H1 (cell line): ENCODE data around the gene CYP27B1. TPM values are rescaled to one million over a fixed set of nuclear protein-coding genes. Genes with fewer than 3 reads are reported as not detected.

Experiments
- CTCF ChIA-PET: fragments of 300-600 bp; sonication (Branson Sonifier 250); formaldehyde crosslinking; loops from one replicate; lab custom pipeline; 2021; ENCODE audit not compliant: partially characterized antibody; lab: Charles Lee
- POLR2A ChIA-PET: fragments of 300-600 bp; sonication (Branson Sonifier 250); formaldehyde crosslinking; loops from one replicate; lab custom pipeline; 2021; ENCODE audit warnings: inconsistent platforms; ENCODE audit not compliant: partially characterized antibody; lab: Charles Lee
- DNase-seq, 2 experiments: peaks; one replicate each; pipeline versions ENCODE4 v3.0.0 to v3.0.0-alpha.2; 2010 to 2022; ENCODE audit warnings: low spot score in 2 of 2, low read depth in 1 of 2, mixed read lengths in 1 of 2
- FAIRE-seq: peaks from 2 replicates; lab custom pipeline; 2011; peaks lifted over from hg19 to GRCh38; lab: Jason Lieb, UNC
- H2AFZ ChIP-seq: 2 replicates; pipeline ENCODE4 v1.8.1; 2012; ENCODE audit warnings: low read length, inconsistent platforms
- H2AK5ac ChIP-seq: 2 replicates; pipeline ENCODE4 v1.6.1; 2013; ENCODE audit warnings: low read depth, low read length
- H2BK120ac ChIP-seq: replicated peaks from 2 replicates; pipeline ENCODE3; 2013; ENCODE audit warnings: low read depth, low read length, inconsistent platforms
- H2BK12ac ChIP-seq: 2 replicates; pipeline ENCODE4 v1.6.1; 2013; ENCODE audit warnings: low read depth, low read length
- H2BK15ac ChIP-seq: 2 replicates; pipeline ENCODE4 v1.6.1; 2013; ENCODE audit warnings: low read length
- H2BK20ac ChIP-seq: 2 replicates; pipeline ENCODE4 v1.6.1; 2013; ENCODE audit warnings: low read length
- H2BK5ac ChIP-seq: 2 replicates; pipeline ENCODE4 v1.6.1; 2013; ENCODE audit warnings: low read depth, low read length
- H3K14ac ChIP-seq: 2 replicates; pipeline ENCODE4 v1.6.1; 2013; ENCODE audit warnings: inconsistent platforms; ENCODE audit not compliant: insufficient read length
- H3K18ac ChIP-seq: 2 replicates; pipeline ENCODE4 v1.6.1; 2013; ENCODE audit warnings: low read length; ENCODE audit errors: extremely low read depth
- H3K23ac ChIP-seq: 2 replicates; pipeline ENCODE4 v1.6.1; 2013; ENCODE audit warnings: inconsistent platforms; ENCODE audit not compliant: insufficient read length
- H3K23me2 ChIP-seq: 2 replicates; pipeline ENCODE4 v1.6.1; 2013; ENCODE audit warnings: low read depth, low read length
- H3K27ac ChIP-seq: 2 replicates; pipeline ENCODE4 v1.6.1; 2011; ENCODE audit warnings: low read depth, low read length, inconsistent platforms
- H3K27me3 ChIP-seq, 4 experiments: replicated peaks in 1 of 4; 1 replicate in 1 of 4; 2 replicates in 3 of 4; pipeline versions ENCODE4 v1.6.1 to v1.8.1; 2011 to 2013; ENCODE audit warnings: low read length in 3 of 4, mild to moderate bottlenecking in 3 of 4, inconsistent platforms in 2 of 4, mixed read lengths in 2 of 4, moderate library complexity in 1 of 4; ENCODE audit not compliant: control insufficient read depth in 3 of 4, insufficient read depth in 3 of 4; ENCODE audit errors: extremely low read depth in 1 of 4
- H3K36me3 ChIP-seq, 4 experiments: 2 replicates each; pipeline versions ENCODE4 v1.6.1 to v1.8.1; 2011 to 2013; ENCODE audit warnings: mild to moderate bottlenecking in 4 of 4, low read length in 3 of 4, moderate library complexity in 2 of 4, control low read depth in 1 of 4, inconsistent platforms in 1 of 4; ENCODE audit not compliant: insufficient read depth in 4 of 4, control insufficient read depth in 2 of 4
- H3K4ac ChIP-seq: replicated peaks from 2 replicates; pipeline ENCODE3; 2013; ENCODE audit warnings: low read length, low read depth, mixed read lengths, inconsistent platforms; ENCODE audit not compliant: insufficient read length
- H3K4me1 ChIP-seq, 4 experiments: replicated peaks in 1 of 4; 1 replicate in 1 of 4; 2 replicates in 3 of 4; pipeline versions ENCODE4 v1.6.1 to v1.8.1; 2011 to 2013; ENCODE audit warnings: low read length in 3 of 4, inconsistent platforms in 2 of 4, mixed read lengths in 1 of 4; ENCODE audit not compliant: insufficient read depth in 4 of 4, control insufficient read depth in 3 of 4
- H3K4me2 ChIP-seq, 2 experiments: 2 replicates each; pipeline versions ENCODE4 v1.6.1 to v1.8.1; 2011 to 2013; ENCODE audit warnings: low read depth in 2 of 2, low read length in 2 of 2, control low read depth in 1 of 2, inconsistent platforms in 1 of 2, mild to moderate bottlenecking in 1 of 2; ENCODE audit not compliant: insufficient read depth in 1 of 2
- H3K4me3 ChIP-seq, 4 experiments: fragments of 200-600, 300-600 bp in 1 of 4; sonication (generic), shearing (Covaris generic), sonication (Bioruptor Twin) in 1 of 4; 2 replicates each; pipeline versions ENCODE4 v1.5.1 to v1.8.1; 2011 to 2016; ENCODE audit warnings: low read length in 4 of 4, low read depth in 3 of 4, control low read depth in 2 of 4, inconsistent platforms in 2 of 4, mild to moderate bottlenecking in 2 of 4, mixed read lengths in 1 of 4, moderate library complexity in 1 of 4; ENCODE audit not compliant: insufficient read depth in 2 of 4; ENCODE audit errors: extremely low read depth in 1 of 4
- H3K56ac ChIP-seq: replicated peaks from 2 replicates; pipeline ENCODE3; 2013; ENCODE audit warnings: low read depth, mild to moderate bottlenecking, mixed read lengths, low read length, inconsistent platforms; ENCODE audit not compliant: insufficient read length
- H3K79me1 ChIP-seq: 2 replicates; pipeline ENCODE4 v1.6.1; 2013; ENCODE audit warnings: low read depth, low read length, control low read depth
- H3K79me2 ChIP-seq, 2 experiments: 2 replicates each; pipeline versions ENCODE4 v1.6.1 to v1.8.1; 2012 to 2013; ENCODE audit warnings: low read length in 2 of 2, mild to moderate bottlenecking in 2 of 2, inconsistent platforms in 1 of 2; ENCODE audit not compliant: insufficient read depth in 2 of 2, control insufficient read depth in 1 of 2
- H3K9ac ChIP-seq, 4 experiments: replicated peaks in 1 of 4; 1 replicate in 1 of 4; 2 replicates in 3 of 4; pipeline versions ENCODE4 v1.6.1 to v1.8.1; 2011 to 2013; ENCODE audit warnings: low read depth in 3 of 4, low read length in 3 of 4, control low read depth in 2 of 4, mild to moderate bottlenecking in 2 of 4, moderate library complexity in 2 of 4, inconsistent platforms in 1 of 4; ENCODE audit errors: extremely low read depth in 1 of 4
- H3K9me3 ChIP-seq, 2 experiments: 2 replicates each; pipeline versions ENCODE4 v1.6.1 to v1.8.1; 2012 to 2013; ENCODE audit warnings: mild to moderate bottlenecking in 2 of 2, moderate library complexity in 2 of 2, control low read depth in 1 of 2, inconsistent platforms in 1 of 2, low read depth in 1 of 2, low read length in 1 of 2, mixed read lengths in 1 of 2; ENCODE audit not compliant: insufficient read depth in 2 of 2
- H4K20me1 ChIP-seq, 2 experiments: replicated peaks in 1 of 2; 2 replicates each; pipeline versions ENCODE3 to v1.8.1; 2011 to 2013; ENCODE audit warnings: inconsistent platforms in 2 of 2, low read length in 2 of 2, mild to moderate bottlenecking in 1 of 2; ENCODE audit not compliant: insufficient read depth in 2 of 2, control insufficient read depth in 1 of 2
- H4K5ac ChIP-seq: 2 replicates; pipeline ENCODE4 v1.6.1; 2013; ENCODE audit warnings: low read length, low read depth, mixed read lengths, inconsistent platforms; ENCODE audit not compliant: insufficient read length
- H4K8ac ChIP-seq: 2 replicates; pipeline ENCODE4 v1.8.0; 2013; ENCODE audit warnings: mild to moderate bottlenecking, moderate library complexity, low read length, inconsistent platforms; ENCODE audit not compliant: insufficient read depth; ENCODE audit errors: extremely low read depth
- H4K91ac ChIP-seq: replicated peaks from 2 replicates; pipeline ENCODE3; 2013; ENCODE audit warnings: low read length, mixed read lengths, inconsistent platforms; ENCODE audit not compliant: insufficient read length
- ASH2L ChIP-seq: fragments of 200-600, 300-600 bp; sonication (generic); IDR thresholded peaks from one replicate; pipeline ENCODE4 v1.7.1; 2017; ENCODE audit warnings: low read length
- EP300 ChIP-seq, 2 experiments: IDR thresholded peaks; 1 replicate in 1 of 2; 2 replicates in 1 of 2; pipeline ENCODE4 v1.6.1; 2011 to 2012; ENCODE audit warnings: low read depth in 2 of 2, low read length in 2 of 2, mild to moderate bottlenecking in 2 of 2, borderline replicate concordance in 1 of 2, inconsistent platforms in 1 of 2, moderate library complexity in 1 of 2
- GABPA ChIP-seq: IDR thresholded peaks from 2 replicates; pipeline ENCODE4 v1.6.1; 2011; ENCODE audit warnings: mild to moderate bottlenecking, low read length, moderate library complexity, borderline replicate concordance; ENCODE audit not compliant: insufficient read depth
- HDAC6 ChIP-seq: IDR thresholded peaks from one replicate; pipeline ENCODE4 v1.7.1; 2012; ENCODE audit warnings: low read depth, mild to moderate bottlenecking, inconsistent platforms, low read length, moderate library complexity
- POLR2A ChIP-seq, 2 experiments: IDR thresholded peaks; 1 replicate in 1 of 2; 2 replicates in 1 of 2; pipeline ENCODE4 v1.6.1; 2011; ENCODE audit warnings: low read depth in 2 of 2, low read length in 2 of 2, mild to moderate bottlenecking in 2 of 2; ENCODE audit errors: control extremely low read depth in 1 of 2
- POU5F1 ChIP-seq: IDR thresholded peaks from 2 replicates; pipeline ENCODE4 v1.6.1; 2011; ENCODE audit warnings: low read depth, mild to moderate bottlenecking, low read length, moderate library complexity
- RBBP5 ChIP-seq: IDR thresholded peaks from 2 replicates; pipeline ENCODE4 v1.7.1; 2012; ENCODE audit warnings: low read depth, mild to moderate bottlenecking, inconsistent platforms, low read length, moderate library complexity, borderline replicate concordance
- SIN3A ChIP-seq, 2 experiments: IDR thresholded peaks in 1 of 2; conservative IDR thresholded peaks in 1 of 2; 2 replicates each; pipeline ENCODE4 v1.6.1; 2011 to 2012; ENCODE audit warnings: low read length in 2 of 2, improper control_type of control experiment in 1 of 2, low read depth in 1 of 2, mild to moderate bottlenecking in 1 of 2
- WGBS, 2 experiments: shearing (Covaris generic) in 1 of 2; methylation state at CpG; one replicate each; pipeline versions ENCODE4 v1.1.6 to v1.1.7; 2013 to 2015; ENCODE audit warnings: low lambda C conversion rate in 2 of 2, mixed read lengths in 2 of 2, inconsistent platforms in 1 of 2, low coverage in 1 of 2, missing lambda C conversion rate in 1 of 2; ENCODE audit not compliant: insufficient replicate concordance in 2 of 2, insufficient coverage in 1 of 2, insufficient read length in 1 of 2; ENCODE audit errors: extremely low coverage in 1 of 2, missing lambda C conversion rate in 1 of 2; 5-methylcytosine and 5-hydroxymethylcytosine counted together
- polyA plus RNA-seq, 7 experiments: library from polyadenylated mRNA; depleted of rRNA in 3 of 7; stranded (reverse) in 5 of 7; unstranded in 2 of 7; fragments of >200 nt in 5 of 7; fragments of 200-250 nt in 2 of 7; gene quantifications; 1 replicate in 5 of 7; 2 replicates in 1 of 7; 4 replicates in 1 of 7; pipeline versions ENCODE4 v1.2.1 to v1.2.3, GENCODE V29; 2011 to 2013; ENCODE audit warnings: missing spikeins in 2 of 7, mixed read lengths in 2 of 7
- total RNA-seq: library from RNA; stranded (reverse); fragmentation: NEBNext Ultra II Directional; extraction: Animal tissue kit (Norgen Biotek cat#: 25700); gene quantifications from 2 replicates; pipeline ENCODE4 v1.2.1, GENCODE V29; 2021

The CYP27B1 gene
- total and polyA plus RNA-seq, 2 of the 8 experiments (the other 6 are each of a cell fraction or from before 2014, with no cell fraction given), result 2.9 to 3.3 TPM

DNA sequence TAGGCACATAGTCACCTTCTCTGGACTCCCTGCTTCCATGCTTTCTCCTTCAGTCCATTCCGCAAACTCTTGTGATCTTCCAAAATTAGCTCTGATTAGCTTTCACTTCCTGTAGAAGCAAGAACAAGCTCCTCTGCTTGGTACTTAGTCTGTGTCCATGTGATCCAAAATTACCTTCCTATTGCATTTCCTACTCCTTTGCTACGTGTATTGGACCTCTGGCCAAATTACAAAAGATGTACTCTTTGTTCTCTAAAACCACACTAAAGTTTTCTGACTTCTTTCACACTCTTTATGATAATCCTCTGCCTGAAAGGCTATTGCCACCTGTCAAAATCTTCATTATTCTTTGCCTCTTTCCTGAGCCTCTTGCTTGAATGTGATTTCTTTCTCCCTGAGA, 14.9 kb upstream of the CYP27B1 start:
- H4K20me1 ChIP-seq, result peaks cover 0 to 2% of the 10 kb centered on the region in 2 experiments
- H3K9ac ChIP-seq, result no peak overlapping the region
- no peak overlapping the region for H3K18ac ChIP-seq
- no peak overlapping the region for H3K4me3 ChIP-seq
- H2BK20ac ChIP-seq, result no peak overlapping the region
- H4K5ac ChIP-seq, result no peak overlapping the region
- no peak overlapping the region for H3K4me2 ChIP-seq
- ChIA-PET CTCF (interaction anchor here (0.7 to 4.7 kb wide), 11 partner anchors 11 to 124 kb away, joined by 3 to 28 read pairs (median 5); partner anchors contain the start of gene CYP27B1), POLR2A (interaction anchor here (2.5 to 2.6 kb wide), 2 partner anchors 14 to 33 kb away, joined by 7 to 19 read pairs; partner anchors contain the start of gene CYP27B1)
- H4K8ac ChIP-seq, result no peak overlapping the region
- no peaks in the 10 kb centered on the region for H3K9me3 ChIP-seq
- no peak overlapping the region for H2BK12ac ChIP-seq
- no peak overlapping the region for H3K27ac ChIP-seq
- H3K56ac ChIP-seq, result no peak overlapping the region
- peaks cover 0 to 16% of the 10 kb centered on the region in 2 experiments; a peak in 2 of 4 replicates for H3K79me2 ChIP-seq
- H2AFZ ChIP-seq, result no peak overlapping the region
- peaks cover 2% of the 10 kb centered on the region; the same call in 1 of the 2 replicates for H3K23me2 ChIP-seq
- H3K14ac ChIP-seq, result no peak overlapping the region
- no peaks in the 10 kb centered on the region for H3K27me3 ChIP-seq
- H4K91ac ChIP-seq, result no peak overlapping the region
- no peak overlapping the region for H2BK120ac ChIP-seq
- H2AK5ac ChIP-seq, result no peak overlapping the region
- TF ChIP-seq RBBP5 (no peak), EP300 (IDR thresholded peaks at IDR 0.05; ENCODE audit: borderline replicate concordance in 1 of 2, low read depth in 2 of 2, low read length in 2 of 2) (no peak), POLR2A (IDR thresholded peaks at IDR 0.05; ENCODE audit: control extremely low read depth in 1 of 2, low read depth in 2 of 2, low read length in 2 of 2) (no peak), POU5F1 (no peak), GABPA (no peak), HDAC6 (no peak), SIN3A (conservative IDR thresholded peaks at IDR 0.05 in 1 of 2, IDR thresholded peaks at IDR 0.05 in 1 of 2; ENCODE audit: low read depth in 1 of 2, low read length in 2 of 2) (no peak), ASH2L (no peak)
- no peaks in the 10 kb centered on the region for H3K79me1 ChIP-seq
- WGBS, 2 experiments, result 78% methylated on average over 2 of the region's 2 CpGs; no CpG with 5 or more reads in 1 of the 2 experiments
- H3K36me3 ChIP-seq, result peaks cover 2 to 19% (median 10%) of the 10 kb centered on the region in 4 experiments; a peak in 6 of 8 replicates
- no peaks in the 10 kb centered on the region for H3K4me1 ChIP-seq
- FAIRE-seq, result no peak
- H2BK15ac ChIP-seq, result no peak overlapping the region
- H3K23ac ChIP-seq, result no peak overlapping the region
- no peak overlapping the region for H3K4ac ChIP-seq
- no peak for DNase-seq
- H2BK5ac ChIP-seq, result no peak overlapping the region
